GM21619 (cell line): ENCODE data around the gene SSRP1.

Source experiments
- ATAC-seq: cut with Tn5 transposase; IDR thresholded peaks from one replicate; pipeline ENCODE4 v1.9.1; 2021; ENCODE audit not compliant: unreplicated experiment

The SSRP1 gene

GRCh38 chr11:57318178-57318577 lies 17.5 kb downstream of the SSRP1 start:
- no peak for ATAC-seq

- ATAC-seq, result no peak
Observed at GRCh38 chr11:57316017-57316416, 19.7 kb downstream of the SSRP1 start.

- no peak for ATAC-seq
Observed at GRCh38 chr11:57315491-57315890, 20.2 kb downstream of the SSRP1 start.

- ATAC-seq, result no peak
Observed at GRCh38 chr11:57314221-57314973, 21.3 kb downstream of the SSRP1 start.

- ATAC-seq, result no peak
Observed at GRCh38 chr11:57313788-57314135, 21.9 kb downstream of the SSRP1 start.

- ATAC-seq, result no peak
Observed at GRCh38 chr11:57313071-57313787, 22.5 kb downstream of the SSRP1 start.

GRCh38 chr11:57312511-57313021 lies 23.1 kb downstream of the SSRP1 start:
- no peak for ATAC-seq

GRCh38 chr11:57311109-57311936 lies 24.4 kb downstream of the SSRP1 start:
- ATAC-seq, result peak; percentile 98

GRCh38 chr11:57310630-57311086 lies 25.0 kb downstream of the SSRP1 start:
- ATAC-seq, result no peak

GRCh38 chr11:57310091-57310490 lies 25.6 kb downstream of the SSRP1 start:
- no peak for ATAC-seq

- ATAC-seq, result no peak
Observed at GRCh38 chr11:57309106-57310059, 26.3 kb downstream of the SSRP1 start.

- ATAC-seq, result no peak
Observed at GRCh38 chr11:57308426-57309060, 27.1 kb downstream of the SSRP1 start.

GRCh38 chr11:57307666-57308270 lies 27.9 kb downstream of the SSRP1 start:
- no peak for ATAC-seq

- ATAC-seq, result no peak
Observed at GRCh38 chr11:57306940-57307565, 28.6 kb downstream of the SSRP1 start.

- ATAC-seq, result no peak
Observed at GRCh38 chr11:57306161-57306876, 29.4 kb downstream of the SSRP1 start.

GRCh38 chr11:57305523-57305922 lies 30.2 kb downstream of the SSRP1 start:
- ATAC-seq, result no peak

- ATAC-seq, result no peak
Observed at GRCh38 chr11:57303990-57304579, 31.6 kb downstream of the SSRP1 start.
